H1 (cell line): ENCODE measurements around the gene TEX48. TPM values are rescaled to one million over a fixed set of nuclear protein-coding genes. Genes with fewer than 3 reads are reported as not detected.

Experiments used
- CTCF ChIA-PET: fragments of 300-600 bp; sonication (Branson Sonifier 250); formaldehyde crosslinking; loops from one replicate; lab custom pipeline; 2021; ENCODE audit not compliant: partially characterized antibody; lab: Charles Lee
- POLR2A ChIA-PET: fragments of 300-600 bp; sonication (Branson Sonifier 250); formaldehyde crosslinking; loops from one replicate; lab custom pipeline; 2021; ENCODE audit warnings: inconsistent platforms; ENCODE audit not compliant: partially characterized antibody; lab: Charles Lee
- DNase-seq, 2 experiments: peaks; one replicate each; pipeline versions ENCODE4 v3.0.0 to v3.0.0-alpha.2; 2010 to 2022; ENCODE audit warnings: low spot score in 2 of 2, low read depth in 1 of 2, mixed read lengths in 1 of 2
- FAIRE-seq: peaks from 2 replicates; lab custom pipeline; 2011; peaks lifted over from hg19 to GRCh38; lab: Jason Lieb, UNC
- H2AFZ ChIP-seq: 2 replicates; pipeline ENCODE4 v1.8.1; 2012; ENCODE audit warnings: low read length, inconsistent platforms
- H2AK5ac ChIP-seq: 2 replicates; pipeline ENCODE4 v1.6.1; 2013; ENCODE audit warnings: low read depth, low read length
- H2BK120ac ChIP-seq: replicated peaks from 2 replicates; pipeline ENCODE3; 2013; ENCODE audit warnings: low read depth, low read length, inconsistent platforms
- H2BK12ac ChIP-seq: 2 replicates; pipeline ENCODE4 v1.6.1; 2013; ENCODE audit warnings: low read depth, low read length
- H2BK15ac ChIP-seq: 2 replicates; pipeline ENCODE4 v1.6.1; 2013; ENCODE audit warnings: low read length
- H2BK20ac ChIP-seq: 2 replicates; pipeline ENCODE4 v1.6.1; 2013; ENCODE audit warnings: low read length
- H2BK5ac ChIP-seq: 2 replicates; pipeline ENCODE4 v1.6.1; 2013; ENCODE audit warnings: low read depth, low read length
- H3K14ac ChIP-seq: 2 replicates; pipeline ENCODE4 v1.6.1; 2013; ENCODE audit warnings: inconsistent platforms; ENCODE audit not compliant: insufficient read length
- H3K18ac ChIP-seq: 2 replicates; pipeline ENCODE4 v1.6.1; 2013; ENCODE audit warnings: low read length; ENCODE audit errors: extremely low read depth
- H3K23ac ChIP-seq: 2 replicates; pipeline ENCODE4 v1.6.1; 2013; ENCODE audit warnings: inconsistent platforms; ENCODE audit not compliant: insufficient read length
- H3K23me2 ChIP-seq: 2 replicates; pipeline ENCODE4 v1.6.1; 2013; ENCODE audit warnings: low read depth, low read length
- H3K27ac ChIP-seq: 2 replicates; pipeline ENCODE4 v1.6.1; 2011; ENCODE audit warnings: low read depth, low read length, inconsistent platforms
- H3K27me3 ChIP-seq, 4 experiments: replicated peaks in 1 of 4; 1 replicate in 1 of 4; 2 replicates in 3 of 4; pipeline versions ENCODE4 v1.6.1 to v1.8.1; 2011 to 2013; ENCODE audit warnings: low read length in 3 of 4, mild to moderate bottlenecking in 3 of 4, inconsistent platforms in 2 of 4, mixed read lengths in 2 of 4, moderate library complexity in 1 of 4; ENCODE audit not compliant: control insufficient read depth in 3 of 4, insufficient read depth in 3 of 4; ENCODE audit errors: extremely low read depth in 1 of 4
- H3K36me3 ChIP-seq, 4 experiments: 2 replicates each; pipeline versions ENCODE4 v1.6.1 to v1.8.1; 2011 to 2013; ENCODE audit warnings: mild to moderate bottlenecking in 4 of 4, low read length in 3 of 4, moderate library complexity in 2 of 4, control low read depth in 1 of 4, inconsistent platforms in 1 of 4; ENCODE audit not compliant: insufficient read depth in 4 of 4, control insufficient read depth in 2 of 4
- H3K4ac ChIP-seq: replicated peaks from 2 replicates; pipeline ENCODE3; 2013; ENCODE audit warnings: low read length, low read depth, mixed read lengths, inconsistent platforms; ENCODE audit not compliant: insufficient read length
- H3K4me1 ChIP-seq, 4 experiments: replicated peaks in 1 of 4; 1 replicate in 1 of 4; 2 replicates in 3 of 4; pipeline versions ENCODE4 v1.6.1 to v1.8.1; 2011 to 2013; ENCODE audit warnings: low read length in 3 of 4, inconsistent platforms in 2 of 4, mixed read lengths in 1 of 4; ENCODE audit not compliant: insufficient read depth in 4 of 4, control insufficient read depth in 3 of 4
- H3K4me2 ChIP-seq, 2 experiments: 2 replicates each; pipeline versions ENCODE4 v1.6.1 to v1.8.1; 2011 to 2013; ENCODE audit warnings: low read depth in 2 of 2, low read length in 2 of 2, control low read depth in 1 of 2, inconsistent platforms in 1 of 2, mild to moderate bottlenecking in 1 of 2; ENCODE audit not compliant: insufficient read depth in 1 of 2
- H3K4me3 ChIP-seq, 4 experiments: fragments of 200-600, 300-600 bp in 1 of 4; sonication (generic), shearing (Covaris generic), sonication (Bioruptor Twin) in 1 of 4; 2 replicates each; pipeline versions ENCODE4 v1.5.1 to v1.8.1; 2011 to 2016; ENCODE audit warnings: low read length in 4 of 4, low read depth in 3 of 4, control low read depth in 2 of 4, inconsistent platforms in 2 of 4, mild to moderate bottlenecking in 2 of 4, mixed read lengths in 1 of 4, moderate library complexity in 1 of 4; ENCODE audit not compliant: insufficient read depth in 2 of 4; ENCODE audit errors: extremely low read depth in 1 of 4
- H3K56ac ChIP-seq: replicated peaks from 2 replicates; pipeline ENCODE3; 2013; ENCODE audit warnings: low read depth, mild to moderate bottlenecking, mixed read lengths, low read length, inconsistent platforms; ENCODE audit not compliant: insufficient read length
- H3K79me1 ChIP-seq: 2 replicates; pipeline ENCODE4 v1.6.1; 2013; ENCODE audit warnings: low read depth, low read length, control low read depth
- H3K79me2 ChIP-seq, 2 experiments: 2 replicates each; pipeline versions ENCODE4 v1.6.1 to v1.8.1; 2012 to 2013; ENCODE audit warnings: low read length in 2 of 2, mild to moderate bottlenecking in 2 of 2, inconsistent platforms in 1 of 2; ENCODE audit not compliant: insufficient read depth in 2 of 2, control insufficient read depth in 1 of 2
- H3K9ac ChIP-seq, 4 experiments: replicated peaks in 1 of 4; 1 replicate in 1 of 4; 2 replicates in 3 of 4; pipeline versions ENCODE4 v1.6.1 to v1.8.1; 2011 to 2013; ENCODE audit warnings: low read depth in 3 of 4, low read length in 3 of 4, control low read depth in 2 of 4, mild to moderate bottlenecking in 2 of 4, moderate library complexity in 2 of 4, inconsistent platforms in 1 of 4; ENCODE audit errors: extremely low read depth in 1 of 4
- H3K9me3 ChIP-seq, 2 experiments: 2 replicates each; pipeline versions ENCODE4 v1.6.1 to v1.8.1; 2012 to 2013; ENCODE audit warnings: mild to moderate bottlenecking in 2 of 2, moderate library complexity in 2 of 2, control low read depth in 1 of 2, inconsistent platforms in 1 of 2, low read depth in 1 of 2, low read length in 1 of 2, mixed read lengths in 1 of 2; ENCODE audit not compliant: insufficient read depth in 2 of 2
- H4K20me1 ChIP-seq, 2 experiments: replicated peaks in 1 of 2; 2 replicates each; pipeline versions ENCODE3 to v1.8.1; 2011 to 2013; ENCODE audit warnings: inconsistent platforms in 2 of 2, low read length in 2 of 2, mild to moderate bottlenecking in 1 of 2; ENCODE audit not compliant: insufficient read depth in 2 of 2, control insufficient read depth in 1 of 2
- H4K5ac ChIP-seq: 2 replicates; pipeline ENCODE4 v1.6.1; 2013; ENCODE audit warnings: low read length, low read depth, mixed read lengths, inconsistent platforms; ENCODE audit not compliant: insufficient read length
- H4K8ac ChIP-seq: 2 replicates; pipeline ENCODE4 v1.8.0; 2013; ENCODE audit warnings: mild to moderate bottlenecking, moderate library complexity, low read length, inconsistent platforms; ENCODE audit not compliant: insufficient read depth; ENCODE audit errors: extremely low read depth
- H4K91ac ChIP-seq: replicated peaks from 2 replicates; pipeline ENCODE3; 2013; ENCODE audit warnings: low read length, mixed read lengths, inconsistent platforms; ENCODE audit not compliant: insufficient read length
- ATF2 ChIP-seq: IDR thresholded peaks from 2 replicates; pipeline ENCODE4 v1.6.1; 2012; ENCODE audit warnings: low read length, inconsistent platforms
- BACH1 ChIP-seq: IDR thresholded peaks from 2 replicates; pipeline ENCODE4 v1.6.1; 2012; ENCODE audit warnings: low read length, improper control_type of control experiment
- CTCF ChIP-seq, 3 experiments: IDR thresholded peaks; 1 replicate in 2 of 3; 2 replicates in 1 of 3; pipeline versions ENCODE4 v1.5.1 to v1.6.1; 2011; ENCODE audit warnings: low read length in 3 of 3, mild to moderate bottlenecking in 3 of 3, inconsistent platforms in 2 of 3, low read depth in 1 of 3, moderate library complexity in 1 of 3; ENCODE audit not compliant: insufficient read depth in 1 of 3; ENCODE audit errors: control extremely low read depth in 1 of 3
- SIN3A ChIP-seq, 2 experiments: IDR thresholded peaks in 1 of 2; conservative IDR thresholded peaks in 1 of 2; 2 replicates each; pipeline ENCODE4 v1.6.1; 2011 to 2012; ENCODE audit warnings: low read length in 2 of 2, improper control_type of control experiment in 1 of 2, low read depth in 1 of 2, mild to moderate bottlenecking in 1 of 2
- TCF12 ChIP-seq: IDR thresholded peaks from 2 replicates; pipeline ENCODE4 v1.6.1; 2011; ENCODE audit warnings: low read depth, mild to moderate bottlenecking, low read length
- WGBS, 2 experiments: shearing (Covaris generic) in 1 of 2; methylation state at CpG; one replicate each; pipeline versions ENCODE4 v1.1.6 to v1.1.7; 2013 to 2015; ENCODE audit warnings: low lambda C conversion rate in 2 of 2, mixed read lengths in 2 of 2, inconsistent platforms in 1 of 2, low coverage in 1 of 2, missing lambda C conversion rate in 1 of 2; ENCODE audit not compliant: insufficient replicate concordance in 2 of 2, insufficient coverage in 1 of 2, insufficient read length in 1 of 2; ENCODE audit errors: extremely low coverage in 1 of 2, missing lambda C conversion rate in 1 of 2; 5-methylcytosine and 5-hydroxymethylcytosine counted together
- polyA plus RNA-seq, 7 experiments: library from polyadenylated mRNA; depleted of rRNA in 3 of 7; stranded (reverse) in 5 of 7; unstranded in 2 of 7; fragments of >200 nt in 5 of 7; fragments of 200-250 nt in 2 of 7; gene quantifications; 1 replicate in 5 of 7; 2 replicates in 1 of 7; 4 replicates in 1 of 7; pipeline versions ENCODE4 v1.2.1 to v1.2.3, GENCODE V29; 2011 to 2013; ENCODE audit warnings: missing spikeins in 2 of 7, mixed read lengths in 2 of 7
- total RNA-seq: library from RNA; stranded (reverse); fragmentation: NEBNext Ultra II Directional; extraction: Animal tissue kit (Norgen Biotek cat#: 25700); gene quantifications from 2 replicates; pipeline ENCODE4 v1.2.1, GENCODE V29; 2021

The TEX48 gene
- total and polyA plus RNA-seq, 2 of the 8 experiments (the other 6 are each of a cell fraction or from before 2014, with no cell fraction given), result not detected

GRCh38 chr9:114662081-114662989, 19.7 kb downstream of the TEX48 start:
- Histone ChIP-seq H2BK15ac (no peak overlapping the region), H3K4me2 (no peak overlapping the region), H4K20me1 (no peaks in the 10 kb centered on the region), H3K9me3 (no peaks in the 10 kb centered on the region), H3K79me2 (no peaks in the 10 kb centered on the region), H3K36me3 (no peaks in the 10 kb centered on the region), H3K18ac (no peak overlapping the region), H2BK5ac (no peak overlapping the region), H4K5ac (no peak overlapping the region), H3K9ac (no peak overlapping the region; a peak in 1 of 7 replicates), H3K56ac (no peak overlapping the region), H3K23ac (no peak overlapping the region), H2BK120ac (no peak overlapping the region), H2BK20ac (peak overlapping the region; percentile 2; the same call in 1 of the 2 replicates), H3K14ac (no peak overlapping the region), H3K27me3 (no peaks in the 10 kb centered on the region), H3K79me1 (no peaks in the 10 kb centered on the region), H4K8ac (no peak overlapping the region), H2BK12ac (0 out of 2 replicates have a peak overlapping the region, but pooled peaks have one; percentile 3), H3K4me3 (no peak overlapping the region), H2AK5ac (no peak overlapping the region), H3K23me2 (no peaks in the 10 kb centered on the region), H3K4ac (no peak overlapping the region), H3K4me1 (peaks cover 0 to 11% (median 6%) of the 10 kb centered on the region in 4 experiments; a peak in 4 of 7 replicates), H2AFZ (no peak overlapping the region), H3K27ac (no peak overlapping the region), H4K91ac (no peak overlapping the region)
- 51% methylated on average over 10 of the region's 10 CpGs; no CpG with 5 or more reads in 1 of the 2 experiments for WGBS, 2 experiments
- CTCF ChIA-PET, result interaction anchor here (0.6 to 3.2 kb wide), 38 partner anchors 9 to 564 kb away, joined by 3 to 29 read pairs (median 4); partner anchors contain the start of genes AKNA and TEX48
- POLR2A ChIA-PET, result interaction anchor here (0.7 kb wide), 1 partner anchor 9 kb away, joined by 3 read pairs; no protein-coding TSS in a partner anchor
- DNase-seq, result peak in 1 of 2 experiments; percentile 89
- FAIRE-seq, result no peak
- no peak for TF ChIP-seq ATF2
- peak; percentile 70 to 90 (median 90) for TF ChIP-seq CTCF (IDR thresholded peaks at IDR 0.05; ENCODE audit: control extremely low read depth in 1 of 3, insufficient read depth in 1 of 3, low read depth in 1 of 3, low read length in 3 of 3)
- TF ChIP-seq TCF12, result 0 out of 2 replicates have a peak, but pooled peaks have one; percentile 39
- no peak for TF ChIP-seq SIN3A (conservative IDR thresholded peaks at IDR 0.05 in 1 of 2, IDR thresholded peaks at IDR 0.05 in 1 of 2; ENCODE audit: low read depth in 1 of 2, low read length in 2 of 2)
- TF ChIP-seq BACH1, result peak; percentile 23; the same call in 1 of the 2 replicates
